B cell (primary cell): ENCODE measurements around the gene BMP8A. TPM values are rescaled to one million over a fixed set of nuclear protein-coding genes. Genes with fewer than 3 reads are reported as not detected.

Experiments used
- ATAC-seq: fragments of 200-7000 bp; cut with Tn5 transposase; one replicate; pipeline ENCODE4 v1.10.0; 2021; ENCODE audit warnings: low read depth, mild to moderate bottlenecking, moderate number of reproducible peaks, moderate library complexity
- CTCF ChIA-PET: fragments of 350-600 bp; sonication (Branson Sonifier 250); formaldehyde crosslinking; loops from one replicate; lab custom pipeline; 2021; ENCODE audit warnings: antibody characterized with exemption, inconsistent platforms; lab: Charles Lee
- POLR2A ChIA-PET: fragments of 350-600 bp; sonication (Branson Sonifier 250); formaldehyde crosslinking; loops from one replicate; lab custom pipeline; 2021; ENCODE audit warnings: antibody characterized with exemption; lab: Charles Lee
- DNase-seq: peaks from one replicate; pipeline ENCODE4 v3.0.0; 2013
- H2AFZ ChIP-seq: 2 replicates; pipeline ENCODE4 v1.6.1; 2012; ENCODE audit warnings: mild to moderate bottlenecking, low read depth, low read length; ENCODE audit not compliant: insufficient read depth, poor library complexity, severe bottlenecking
- H3K27ac ChIP-seq, 2 donors: 1 replicate in 1 of 2; 2 replicates in 1 of 2; pipeline ENCODE4 v1.5.1; 2012 to 2013; ENCODE audit warnings: low read length in 2 of 2, mild to moderate bottlenecking in 2 of 2, moderate library complexity in 1 of 2
- H3K27me3 ChIP-seq, 4 experiments: fragments of 200-600 bp in 1 of 4; sonication (generic) in 1 of 4; replicated peaks in 1 of 4; 1 replicate in 2 of 4; 2 replicates in 2 of 4; pipeline versions ENCODE4 v1.6.1 to v1.7.0; 2013 to 2016; ENCODE audit warnings: low read length in 3 of 4, mild to moderate bottlenecking in 2 of 4, mixed read lengths in 1 of 4, moderate library complexity in 1 of 4; ENCODE audit not compliant: insufficient read depth in 4 of 4, control insufficient read depth in 3 of 4; ENCODE audit errors: control extremely low read depth in 1 of 4
- H3K36me3 ChIP-seq, 2 experiments: replicated peaks in 1 of 2; 1 replicate in 1 of 2; 2 replicates in 1 of 2; pipeline versions ENCODE4 v1.6.1 to v1.7.1; 2013; ENCODE audit warnings: low read length in 1 of 2; ENCODE audit not compliant: insufficient read depth in 2 of 2, control insufficient read depth in 1 of 2; ENCODE audit errors: control extremely low read depth in 1 of 2, extremely low read depth in 1 of 2
- H3K4me1 ChIP-seq, 2 donors: fragments of 200-600 bp in 1 of 2; sonication (generic) in 1 of 2; 1 replicate in 1 of 2; 2 replicates in 1 of 2; pipeline versions ENCODE4 v1.5.1 to v1.6.1; 2013 to 2017; ENCODE audit warnings: low read length in 2 of 2; ENCODE audit not compliant: control insufficient read depth in 2 of 2, insufficient read depth in 2 of 2
- H3K4me2 ChIP-seq: replicated peaks from 2 replicates; pipeline ENCODE3; 2012; ENCODE audit warnings: mild to moderate bottlenecking, low read depth, low read length; ENCODE audit not compliant: poor library complexity, severe bottlenecking
- H3K4me3 ChIP-seq, 5 experiments: fragments of 200-600 bp in 1 of 5; sonication (generic) in 1 of 5; 1 replicate in 3 of 5; 2 replicates in 2 of 5; pipeline versions ENCODE4 v1.5.1 to v1.7.0; 2011 to 2016; ENCODE audit warnings: low read length in 4 of 5, mild to moderate bottlenecking in 4 of 5, low read depth in 2 of 5, control low read depth in 1 of 5, moderate library complexity in 1 of 5; ENCODE audit not compliant: insufficient read depth in 1 of 5; ENCODE audit errors: control extremely low read depth in 1 of 5, extremely low read depth in 1 of 5
- H3K79me2 ChIP-seq: fragments of 200-600 bp; sonication (generic); one replicate; pipeline ENCODE4 v1.6.0; 2016; ENCODE audit warnings: low read length; ENCODE audit not compliant: control insufficient read depth, insufficient read depth
- H3K9ac ChIP-seq: fragments of 200-600 bp; sonication (generic); 2 replicates; pipeline ENCODE4 v1.6.1; 2017; ENCODE audit warnings: mild to moderate bottlenecking, low read length, moderate library complexity
- H3K9me3 ChIP-seq, 3 donors: one replicate each; pipeline versions ENCODE4 v1.6.1 to v1.7.1; 2013; ENCODE audit warnings: low read length in 2 of 3; ENCODE audit not compliant: control insufficient read depth in 2 of 3, insufficient read depth in 1 of 3; ENCODE audit errors: control extremely low read depth in 1 of 3
- H4K20me1 ChIP-seq: 2 replicates; pipeline ENCODE4 v1.6.0; 2012; ENCODE audit warnings: mild to moderate bottlenecking, low read length; ENCODE audit not compliant: insufficient read depth, control insufficient read depth, poor library complexity, severe bottlenecking
- H3K27ac Mint-ChIP-seq: one replicate; pipeline ENCODE4 v1.8.0; 2021; ENCODE audit warnings: mixed read lengths
- H3K27me3 Mint-ChIP-seq: one replicate; pipeline ENCODE4 v1.8.0; 2021; ENCODE audit warnings: mixed read lengths
- H3K4me1 Mint-ChIP-seq: one replicate; pipeline ENCODE4 v1.8.0; 2021; ENCODE audit warnings: mixed read lengths
- H3K4me3 Mint-ChIP-seq: one replicate; pipeline ENCODE4 v1.8.0; 2021; ENCODE audit warnings: mixed read lengths
- H3K9me3 Mint-ChIP-seq: one replicate; pipeline ENCODE4 v1.8.0; 2022; ENCODE audit warnings: mixed read lengths; ENCODE audit not compliant: insufficient read depth
- EZH2 ChIP-seq: IDR thresholded peaks from 2 replicates; pipeline ENCODE4 v1.6.1; 2012; ENCODE audit warnings: borderline replicate concordance, low read depth, mild to moderate bottlenecking, moderate library complexity, low read length; ENCODE audit not compliant: insufficient read depth, poor library complexity, severe bottlenecking
- WGBS: methylation state at CpG from one replicate; pipeline ENCODE4 v1.1.5; 2013; ENCODE audit warnings: missing lambda C conversion rate; ENCODE audit not compliant: insufficient coverage; 5-methylcytosine and 5-hydroxymethylcytosine counted together
- intact Hi-C: fragments of 100-400 bp; cut with micrococcal nuclease; formaldehyde crosslinking; loops from one replicate; pipeline ENCODE4 v1.10.0; 2022
- polyA plus RNA-seq: library from polyadenylated mRNA; depleted of rRNA; stranded (reverse); fragments of >200 nt; gene quantifications from 2 replicates; pipeline ENCODE4 v1.2.3, GENCODE V29; 2012
- total RNA-seq, 2 donors: library from RNA; stranded (reverse); fragments of 120-200 nt in 1 of 2; gene quantifications; 1 replicate in 1 of 2; 2 replicates in 1 of 2; pipeline versions ENCODE4 v1.2.3 to v1.2.4, GENCODE V29; 2013 to 2022
- TF ChIP-seq, protein P1 (sequence below): fragments of 200-600 bp; IDR thresholded peaks from one replicate; pipeline ENCODE4 v1.8.0; 2022; ENCODE audit warnings: antibody characterized with exemption, mild to moderate bottlenecking

The BMP8A gene
- total and polyA plus RNA-seq, 2 donors (not counting 1 experiment from before 2014, with no cell fraction given): 0.25 to 1.1 TPM

DNA sequence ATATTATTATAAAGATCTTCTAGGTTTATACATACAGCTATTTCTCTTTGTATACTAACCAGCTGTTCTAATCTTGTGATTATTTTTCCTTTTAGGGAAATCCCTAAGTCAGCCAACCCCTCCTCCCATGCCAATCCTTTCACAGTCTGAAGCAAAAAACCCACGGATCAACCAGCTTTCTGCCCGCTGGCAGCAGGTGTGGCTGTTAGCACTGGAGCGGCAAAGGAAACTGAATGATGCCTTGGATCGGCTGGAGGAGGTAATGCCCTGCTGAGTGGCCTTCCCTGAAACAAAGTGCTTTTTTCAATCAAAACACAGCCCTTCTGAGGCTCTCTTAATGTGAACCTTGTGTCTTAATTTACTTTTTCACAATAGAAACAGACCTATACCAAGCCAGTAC lies 32.4 kb upstream of the BMP8A start:
- H3K9me3 ChIP-seq: no peaks in the 10 kb centered on the region
- H2AFZ ChIP-seq: no peak overlapping the region
- no peak overlapping the region for H3K9ac ChIP-seq
- H3K4me1 ChIP-seq: no peaks in the 10 kb centered on the region
- Mint-ChIP-seq H3K9me3 (no peaks in the 10 kb centered on the region), H3K27me3 (no peaks in the 10 kb centered on the region), H3K4me3 (no peak overlapping the region), H3K4me1 (no peaks in the 10 kb centered on the region), H3K27ac (no peak overlapping the region)
- DNase-seq: no peak
- ChIA-PET CTCF (interaction anchor here (1.7 kb wide), 1 partner anchor 80 kb away, joined by 4 read pairs; no protein-coding TSS in a partner anchor), POLR2A (no interaction called here)
- TF ChIP-seq EZH2: no peak
- TF ChIP-seq, protein P1, sequence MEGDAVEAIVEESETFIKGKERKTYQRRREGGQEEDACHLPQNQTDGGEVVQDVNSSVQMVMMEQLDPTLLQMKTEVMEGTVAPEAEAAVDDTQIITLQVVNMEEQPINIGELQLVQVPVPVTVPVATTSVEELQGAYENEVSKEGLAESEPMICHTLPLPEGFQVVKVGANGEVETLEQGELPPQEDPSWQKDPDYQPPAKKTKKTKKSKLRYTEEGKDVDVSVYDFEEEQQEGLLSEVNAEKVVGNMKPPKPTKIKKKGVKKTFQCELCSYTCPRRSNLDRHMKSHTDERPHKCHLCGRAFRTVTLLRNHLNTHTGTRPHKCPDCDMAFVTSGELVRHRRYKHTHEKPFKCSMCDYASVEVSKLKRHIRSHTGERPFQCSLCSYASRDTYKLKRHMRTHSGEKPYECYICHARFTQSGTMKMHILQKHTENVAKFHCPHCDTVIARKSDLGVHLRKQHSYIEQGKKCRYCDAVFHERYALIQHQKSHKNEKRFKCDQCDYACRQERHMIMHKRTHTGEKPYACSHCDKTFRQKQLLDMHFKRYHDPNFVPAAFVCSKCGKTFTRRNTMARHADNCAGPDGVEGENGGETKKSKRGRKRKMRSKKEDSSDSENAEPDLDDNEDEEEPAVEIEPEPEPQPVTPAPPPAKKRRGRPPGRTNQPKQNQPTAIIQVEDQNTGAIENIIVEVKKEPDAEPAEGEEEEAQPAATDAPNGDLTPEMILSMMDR: no peak
- H3K27me3 ChIP-seq: no peaks in the 10 kb centered on the region
- no peak overlapping the region for H3K4me2 ChIP-seq
- H3K36me3 ChIP-seq: peaks cover 6 to 95% of the 10 kb centered on the region in 2 experiments
- H3K27ac ChIP-seq: no peak overlapping the region
- ATAC-seq: no peak
- WGBS: 100% methylated on average over 3 of the region's 4 CpGs
- no peaks in the 10 kb centered on the region for H3K79me2 ChIP-seq
- H3K4me3 ChIP-seq: no peak overlapping the region
- intact Hi-C loops: no loop called here
- no peaks in the 10 kb centered on the region for H4K20me1 ChIP-seq

DNA sequence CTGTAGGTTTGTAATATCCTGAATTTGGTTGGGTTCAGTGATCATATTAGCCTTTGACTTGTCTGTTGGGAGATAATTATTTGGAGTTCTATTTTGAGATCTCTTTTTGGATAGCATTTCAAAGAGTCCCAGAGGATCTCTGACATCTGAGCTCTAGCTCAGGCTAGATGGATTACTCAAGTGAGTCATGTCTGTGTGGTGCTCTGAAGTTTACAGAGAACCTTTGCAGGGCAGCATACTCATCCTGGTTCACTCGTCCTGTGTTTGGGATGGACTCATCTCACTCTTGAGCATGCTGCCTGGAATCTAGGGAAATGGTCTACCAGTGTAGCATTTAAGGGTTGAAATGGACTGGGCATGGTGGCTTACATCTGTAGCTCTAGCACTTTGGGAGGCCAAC lies 29.4 kb upstream of the BMP8A start:
- ChIA-PET CTCF (no interaction called here), POLR2A (no interaction called here)
- H3K27me3 ChIP-seq: no peaks in the 10 kb centered on the region
- H3K4me3 ChIP-seq: no peak overlapping the region
- no peak for TF ChIP-seq EZH2
- TF ChIP-seq, protein P1: no peak
- no peak overlapping the region for H3K4me2 ChIP-seq
- WGBS: 100% methylated on average over 1 of the region's 1 CpG
- no peaks in the 10 kb centered on the region for H3K79me2 ChIP-seq
- no peak for ATAC-seq
- intact Hi-C loops: no loop called here
- H3K27ac ChIP-seq: no peak overlapping the region
- H2AFZ ChIP-seq: no peak overlapping the region
- H3K27ac Mint-ChIP-seq: no peak overlapping the region
- H3K4me1 Mint-ChIP-seq: no peaks in the 10 kb centered on the region
- H3K9me3 ChIP-seq: no peaks in the 10 kb centered on the region
- no peaks in the 10 kb centered on the region for H3K4me1 ChIP-seq
- H3K9me3 Mint-ChIP-seq: no peaks in the 10 kb centered on the region
- H3K4me3 Mint-ChIP-seq: no peak overlapping the region
- H3K36me3 ChIP-seq: peaks cover 3 to 90% of the 10 kb centered on the region in 2 experiments
- no peaks in the 10 kb centered on the region for H3K27me3 Mint-ChIP-seq
- DNase-seq: no peak
- H3K9ac ChIP-seq: no peak overlapping the region
- no peaks in the 10 kb centered on the region for H4K20me1 ChIP-seq
